ELR (cell line): ENCODE measurements around the gene PAPSS2.

Experiments used
- DNase-seq: peaks from one replicate; pipeline ENCODE4 v3.0.0-alpha.2; 2015; ENCODE audit warnings: low read depth

The PAPSS2 gene

GRCh38 chr10:87790185-87790584 is 130.5 kb downstream of the PAPSS2 start:
- DNase-seq = no peak

- no peak for DNase-seq
Observed at GRCh38 chr10:87794285-87794684, 134.6 kb downstream of the PAPSS2 start.
